GM21381 (cell line): Measurements from ENCODE around the gene LCN15.
"Not testable (repeated sequence)": the region's sequence is repeated elsewhere in the genome, so short reads cannot be mapped to it uniquely, and the experiment has no call there.

Source experiments
- ATAC-seq: cut with Tn5 transposase; IDR thresholded peaks from one replicate; pipeline ENCODE4 v1.9.1; 2021; ENCODE audit warnings: mild to moderate bottlenecking, moderate library complexity; ENCODE audit not compliant: unreplicated experiment

LCN15 gene

GRCh38 chr9:136723362-136723976, 40.8 kb downstream of the LCN15 start:
- no peak for ATAC-seq

GRCh38 chr9:136722969-136723356, 41.4 kb downstream of the LCN15 start:
- no peak for ATAC-seq

GRCh38 chr9:136722093-136722968, 42.0 kb downstream of the LCN15 start:
- ATAC-seq = no peak

- no peak for ATAC-seq
Measured at GRCh38 chr9:136721339-136722092, 42.8 kb downstream of the LCN15 start.

GRCh38 chr9:136720898-136721338, 43.4 kb downstream of the LCN15 start:
- ATAC-seq = no peak

GRCh38 chr9:136720251-136720897, 43.9 kb downstream of the LCN15 start:
- no peak for ATAC-seq

GRCh38 chr9:136719195-136719880, 45.0 kb downstream of the LCN15 start:
- ATAC-seq = no peak

- ATAC-seq = no peak
Measured at GRCh38 chr9:136718345-136719194, 45.7 kb downstream of the LCN15 start.

- no peak for ATAC-seq
Measured at GRCh38 chr9:136717399-136717798, 46.9 kb downstream of the LCN15 start.

- ATAC-seq = no peak
Measured at GRCh38 chr9:136714893-136715274, 49.4 kb downstream of the LCN15 start.

GRCh38 chr9:136714096-136714892, 50.0 kb downstream of the LCN15 start:
- no peak for ATAC-seq

- ATAC-seq = no peak
Measured at GRCh38 chr9:136713550-136713949, 50.8 kb downstream of the LCN15 start.

- ATAC-seq = no peak
Measured at GRCh38 chr9:136712690-136713544, 51.4 kb downstream of the LCN15 start.

- no peak for ATAC-seq
Measured at GRCh38 chr9:136711751-136712689, 52.3 kb downstream of the LCN15 start, which contains the start of gene DIPK1B. TSS of gene DIPK1B (plus strand) at chr9:136712572. CDS start at chr9:136712666, 94 bp downstream.

- ATAC-seq = not testable (repeated sequence)
Measured at GRCh38 chr9:136711219-136711648, 53.1 kb downstream of the LCN15 start.

GRCh38 chr9:136710543-136710942, 53.8 kb downstream of the LCN15 start:
- no peak for ATAC-seq
